K562 (cell line): ENCODE results near the gene ABCB6. TPM values are rescaled to one million over a fixed set of nuclear protein-coding genes. Genes with fewer than 3 reads are reported as not detected.

Experiments used
- ATF1 ChIP-seq, 2 experiments: fragments of 450-650 bp in 1 of 2; IDR thresholded peaks; 2 replicates each; pipeline ENCODE4 v1.6.1; 2016; ENCODE audit warnings: missing compliant biosample characterization in 1 of 2, missing genetic modification characterization in 1 of 2
- EP400 ChIP-seq: fragments of 450-650 bp; IDR thresholded peaks from 2 replicates; pipeline ENCODE4 v1.6.1; 2017; ENCODE audit warnings: antibody characterized with exemption, mild to moderate bottlenecking, moderate library complexity
- KLF13 ChIP-seq: fragments of 450-650 bp; IDR thresholded peaks from 2 replicates; pipeline ENCODE4 v1.6.1; 2016; ENCODE audit warnings: missing genetic modification characterization, low read depth, mild to moderate bottlenecking, missing compliant biosample characterization, moderate library complexity, borderline replicate concordance
- MEF2D ChIP-seq: conservative IDR thresholded peaks from 2 replicates; pipeline ENCODE4 v1.6.1; 2016; ENCODE audit warnings: low read depth, missing genetic modification characterization, missing compliant biosample characterization
- NCOA4 ChIP-seq: fragments of 450-650 bp; IDR thresholded peaks from 2 replicates; pipeline ENCODE4 v1.6.1; 2018; ENCODE audit warnings: mild to moderate bottlenecking; ENCODE audit not compliant: partially characterized antibody
- NCOA6 ChIP-seq: fragments of 450-650 bp; IDR thresholded peaks from 2 replicates; pipeline ENCODE4 v1.6.1; 2017; ENCODE audit warnings: mild to moderate bottlenecking
- NR1H2 ChIP-seq: sonication (generic); formaldehyde crosslinking; IDR thresholded peaks from 2 replicates; pipeline ENCODE4 v1.4.0; 2020; ENCODE audit warnings: mild to moderate bottlenecking, missing genetic modification reagents
- NR2C2 ChIP-seq, 2 experiments: fragments of 200-800 bp in 1 of 2; sonication (Bioruptor generic) in 1 of 2; sonication (generic) in 1 of 2; formaldehyde crosslinking in 1 of 2; IDR thresholded peaks; 2 replicates each; pipeline versions ENCODE4 v1.6.1 to v1.8.0; 2016 to 2022; ENCODE audit warnings: mild to moderate bottlenecking in 1 of 2, missing compliant biosample characterization in 1 of 2, missing genetic modification characterization in 1 of 2, missing genetic modification reagents in 1 of 2
- POLR2G ChIP-seq: fragments of 200-400 bp; formaldehyde crosslinking; IDR thresholded peaks from 2 replicates; pipeline ENCODE4 v1.6.1; 2017; ENCODE audit warnings: low read depth, mild to moderate bottlenecking, antibody characterized with exemption, low read length, moderate library complexity
- PTRF ChIP-seq: fragments of 450-650 bp; IDR thresholded peaks from 2 replicates; pipeline ENCODE4 v1.6.1; 2016; ENCODE audit warnings: mild to moderate bottlenecking, missing genetic modification characterization, missing compliant biosample characterization
- RBM14 ChIP-seq: fragments of 200-400 bp; formaldehyde crosslinking; IDR thresholded peaks from 2 replicates; pipeline ENCODE4 v1.6.1; 2018; ENCODE audit warnings: low read depth, mild to moderate bottlenecking, low read length, moderate library complexity, borderline replicate concordance; ENCODE audit not compliant: insufficient read depth
- SAFB2 ChIP-seq: fragments of 200-400 bp; formaldehyde crosslinking; IDR thresholded peaks from 2 replicates; pipeline ENCODE4 v1.6.1; 2018; ENCODE audit warnings: borderline replicate concordance, low read length, low read depth, moderate library complexity; ENCODE audit not compliant: severe bottlenecking
- SLC30A9 ChIP-seq: fragments of 250-450 bp; sonication (Bioruptor Pico); IDR thresholded peaks from 2 replicates; pipeline ENCODE4 v1.8.0; 2022; ENCODE audit warnings: mild to moderate bottlenecking, moderate library complexity
- ZNF146 ChIP-seq: IDR thresholded peaks from one replicate; pipeline ENCODE4 v1.6.1; 2018; ENCODE audit warnings: missing compliant biosample characterization; ENCODE audit not compliant: unreplicated experiment
- ZNF239 ChIP-seq: fragments of 250-450 bp; sonication (Bioruptor Pico); IDR thresholded peaks from 2 replicates; pipeline ENCODE4 v1.4.0; 2020; ENCODE audit warnings: mild to moderate bottlenecking
- polyA plus RNA-seq, 8 experiments: library from polyadenylated mRNA; depleted of rRNA in 4 of 8; stranded (reverse) in 5 of 8; unstranded in 3 of 8; fragments of >200 nt; fragmentation: Nextera tagmentation in 2 of 8; fragmentation: Illumina TruSeq in 1 of 8; extraction: Ambion mirVana in 2 of 8; extraction: Trizol in 1 of 8; gene quantifications; 2 replicates each; pipeline versions ENCODE4 v1.2.1 to v1.2.3, GENCODE V29; 2011 to 2014; ENCODE audit warnings: inconsistent platforms in 1 of 8, missing spikeins in 1 of 8
- total RNA-seq, 7 experiments: library from RNA; depleted of rRNA in 6 of 7; stranded (reverse); fragments of >200 nt in 6 of 7; fragmentation: Illumina TruSeq in 2 of 7; extraction: Trizol in 2 of 7; gene quantifications; 2 replicates each; pipeline versions ENCODE4 v1.2.1 to v1.2.3, GENCODE V29; 2011 to 2021; ENCODE audit warnings: low replicate concordance in 1 of 7
- TF ChIP-seq, protein P1 (sequence below), 2 experiments: fragments of 450-650 bp; IDR thresholded peaks; 2 replicates each; pipeline ENCODE4 v1.6.1; 2018; ENCODE audit warnings: mild to moderate bottlenecking in 2 of 2, low read depth in 1 of 2; ENCODE audit not compliant: partially characterized antibody in 2 of 2
- TF ChIP-seq, protein P2 (sequence below): fragments of 200-800 bp; sonication (Bioruptor generic); IDR thresholded peaks from 2 replicates; pipeline ENCODE4 v1.6.1; 2017; ENCODE audit warnings: missing genetic modification characterization, missing compliant biosample characterization
- TF ChIP-seq, protein P3 (sequence below): fragments of 250-450 bp; sonication (Bioruptor Pico); IDR thresholded peaks from 2 replicates; pipeline ENCODE4 v1.5.0; 2021; ENCODE audit warnings: mild to moderate bottlenecking, moderate library complexity

The ABCB6 gene
- total and polyA plus RNA-seq, 9 of the 15 experiments (the other 6 are each of a cell fraction or from before 2014, with no cell fraction given): 3.7 to 29.8 (median 16.8) TPM

DNA sequence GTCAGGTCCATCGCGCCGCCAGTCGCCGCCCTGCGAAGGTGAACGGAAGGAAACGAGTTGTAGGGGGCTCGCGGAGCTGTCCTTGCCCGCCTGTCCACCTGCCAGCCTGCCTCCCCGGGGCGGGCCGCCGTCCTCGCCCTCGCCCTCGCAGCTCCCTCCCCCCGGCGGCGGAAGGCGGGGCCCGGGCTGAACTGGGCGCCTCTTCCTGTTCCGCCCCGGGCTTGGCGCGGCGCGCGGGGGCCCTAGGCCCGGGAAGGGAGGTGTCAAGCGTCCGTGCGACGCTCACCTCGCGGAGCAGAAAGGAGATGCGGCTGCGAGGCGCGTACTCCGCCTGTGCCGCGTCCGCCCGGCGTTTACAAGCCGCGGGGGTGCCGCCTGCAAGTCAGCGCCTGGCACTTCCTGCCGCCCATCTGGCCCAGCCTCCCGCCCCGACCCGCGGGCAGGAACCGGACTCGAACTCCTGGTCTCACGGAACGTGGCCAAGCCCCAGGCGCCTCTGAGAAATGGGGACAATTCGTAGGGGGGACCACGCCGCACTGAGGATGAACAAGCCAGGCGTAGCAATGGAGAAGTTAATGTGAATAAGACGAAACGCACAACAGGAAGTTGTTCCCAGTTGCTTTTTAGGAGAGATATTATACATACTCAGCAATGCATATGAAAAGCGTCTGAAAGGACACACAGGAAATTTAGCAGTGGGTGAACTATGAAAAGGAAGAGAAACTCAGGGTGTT, 41.8 kb downstream of the ABCB6 start, which contains the start of gene CNPPD1 (continued):
- TF ChIP-seq, protein P1, sequence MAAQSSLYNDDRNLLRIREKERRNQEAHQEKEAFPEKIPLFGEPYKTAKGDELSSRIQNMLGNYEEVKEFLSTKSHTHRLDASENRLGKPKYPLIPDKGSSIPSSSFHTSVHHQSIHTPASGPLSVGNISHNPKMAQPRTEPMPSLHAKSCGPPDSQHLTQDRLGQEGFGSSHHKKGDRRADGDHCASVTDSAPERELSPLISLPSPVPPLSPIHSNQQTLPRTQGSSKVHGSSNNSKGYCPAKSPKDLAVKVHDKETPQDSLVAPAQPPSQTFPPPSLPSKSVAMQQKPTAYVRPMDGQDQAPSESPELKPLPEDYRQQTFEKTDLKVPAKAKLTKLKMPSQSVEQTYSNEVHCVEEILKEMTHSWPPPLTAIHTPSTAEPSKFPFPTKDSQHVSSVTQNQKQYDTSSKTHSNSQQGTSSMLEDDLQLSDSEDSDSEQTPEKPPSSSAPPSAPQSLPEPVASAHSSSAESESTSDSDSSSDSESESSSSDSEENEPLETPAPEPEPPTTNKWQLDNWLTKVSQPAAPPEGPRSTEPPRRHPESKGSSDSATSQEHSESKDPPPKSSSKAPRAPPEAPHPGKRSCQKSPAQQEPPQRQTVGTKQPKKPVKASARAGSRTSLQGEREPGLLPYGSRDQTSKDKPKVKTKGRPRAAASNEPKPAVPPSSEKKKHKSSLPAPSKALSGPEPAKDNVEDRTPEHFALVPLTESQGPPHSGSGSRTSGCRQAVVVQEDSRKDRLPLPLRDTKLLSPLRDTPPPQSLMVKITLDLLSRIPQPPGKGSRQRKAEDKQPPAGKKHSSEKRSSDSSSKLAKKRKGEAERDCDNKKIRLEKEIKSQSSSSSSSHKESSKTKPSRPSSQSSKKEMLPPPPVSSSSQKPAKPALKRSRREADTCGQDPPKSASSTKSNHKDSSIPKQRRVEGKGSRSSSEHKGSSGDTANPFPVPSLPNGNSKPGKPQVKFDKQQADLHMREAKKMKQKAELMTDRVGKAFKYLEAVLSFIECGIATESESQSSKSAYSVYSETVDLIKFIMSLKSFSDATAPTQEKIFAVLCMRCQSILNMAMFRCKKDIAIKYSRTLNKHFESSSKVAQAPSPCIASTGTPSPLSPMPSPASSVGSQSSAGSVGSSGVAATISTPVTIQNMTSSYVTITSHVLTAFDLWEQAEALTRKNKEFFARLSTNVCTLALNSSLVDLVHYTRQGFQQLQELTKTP (IDR thresholded peaks at IDR 0.05; ENCODE audit: low read depth in 1 of 2, partially characterized antibody in 2 of 2): no peak
- TF ChIP-seq, protein P2, sequence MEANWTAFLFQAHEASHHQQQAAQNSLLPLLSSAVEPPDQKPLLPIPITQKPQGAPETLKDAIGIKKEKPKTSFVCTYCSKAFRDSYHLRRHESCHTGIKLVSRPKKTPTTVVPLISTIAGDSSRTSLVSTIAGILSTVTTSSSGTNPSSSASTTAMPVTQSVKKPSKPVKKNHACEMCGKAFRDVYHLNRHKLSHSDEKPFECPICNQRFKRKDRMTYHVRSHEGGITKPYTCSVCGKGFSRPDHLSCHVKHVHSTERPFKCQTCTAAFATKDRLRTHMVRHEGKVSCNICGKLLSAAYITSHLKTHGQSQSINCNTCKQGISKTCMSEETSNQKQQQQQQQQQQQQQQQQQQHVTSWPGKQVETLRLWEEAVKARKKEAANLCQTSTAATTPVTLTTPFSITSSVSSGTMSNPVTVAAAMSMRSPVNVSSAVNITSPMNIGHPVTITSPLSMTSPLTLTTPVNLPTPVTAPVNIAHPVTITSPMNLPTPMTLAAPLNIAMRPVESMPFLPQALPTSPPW: peak; percentile 97
- peak; percentile 25; the same call in 1 of the 2 replicates for TF ChIP-seq EP400
- TF ChIP-seq ATF1 (CRISPR knock-in tag; IDR thresholded peaks at IDR 0.05): no peak
- peak; percentile 53 for TF ChIP-seq ATF1 (tag; IDR thresholded peaks at IDR 0.05)
- TF ChIP-seq SLC30A9 (CRISPR knock-in tag): no peak
- TF ChIP-seq ZNF146 (CRISPR knock-in tag): no peak
- no peak for TF ChIP-seq MEF2D (tag)
- TF ChIP-seq PTRF (tag): no peak
- TF ChIP-seq POLR2G: peak; percentile 93
- TF ChIP-seq KLF13 (tag): no peak
- TF ChIP-seq, protein P3, sequence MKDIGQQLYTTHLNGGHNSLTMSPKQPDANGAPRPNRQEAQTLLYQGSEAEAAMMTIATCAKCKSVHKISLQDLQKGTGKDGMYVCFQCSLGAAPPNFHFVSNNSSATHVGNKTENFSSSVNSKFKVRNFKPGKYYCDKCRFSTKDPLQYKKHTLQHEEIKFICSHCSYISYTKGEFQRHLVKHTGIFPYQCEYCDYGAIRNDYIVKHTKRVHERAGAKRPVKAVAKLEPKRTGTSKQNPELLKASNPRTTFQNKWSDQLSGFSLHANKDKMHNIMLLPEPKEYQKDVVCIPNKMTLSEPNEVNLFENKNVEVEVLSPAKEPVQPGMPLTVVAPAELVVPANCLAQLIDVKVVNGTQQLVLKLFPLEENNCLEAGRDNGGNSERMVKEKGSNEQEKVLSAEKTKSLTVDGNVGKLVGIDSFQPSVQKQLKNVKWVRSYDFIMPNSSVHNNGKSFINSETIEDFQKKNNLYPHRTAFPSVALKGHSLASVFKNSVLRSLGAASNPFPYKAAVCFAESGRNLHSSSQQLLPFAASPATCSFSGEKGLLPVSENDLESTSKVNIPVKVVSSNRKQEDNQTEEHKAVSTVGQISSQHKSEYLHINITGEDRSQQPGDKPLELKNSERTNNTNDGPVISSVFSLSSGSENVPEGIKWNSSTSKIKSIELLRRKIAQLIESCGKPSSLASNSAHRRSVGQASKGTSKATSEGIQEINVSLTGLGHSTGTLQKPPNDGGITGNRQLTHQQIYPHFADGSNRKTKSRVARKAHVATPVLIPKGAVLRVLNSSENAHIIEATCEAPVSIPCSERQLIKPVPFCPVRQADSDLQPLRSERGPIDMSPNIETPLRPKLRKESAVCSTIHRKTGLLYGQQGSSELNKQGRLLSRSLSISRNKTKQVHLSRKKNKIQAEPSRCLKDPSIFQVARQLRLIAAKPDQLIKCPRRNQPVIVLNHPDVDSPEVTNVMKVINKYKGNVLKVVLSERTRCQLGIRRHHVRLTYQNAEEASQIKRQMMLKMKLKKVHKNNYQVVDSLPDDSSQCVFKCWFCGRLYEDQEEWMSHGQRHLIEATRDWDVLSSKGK (CRISPR knock-in tag): no peak
- no peak for TF ChIP-seq NCOA4
- no peak for TF ChIP-seq NR2C2 (CRISPR knock-in tag; IDR thresholded peaks at IDR 0.05)
- TF ChIP-seq NR2C2 (tag; IDR thresholded peaks at IDR 0.05): peak; percentile 25; the same call in 1 of the 2 replicates
- TF ChIP-seq RBM14: no peak
- no peak for TF ChIP-seq ZNF239 (CRISPR knock-in tag)
- TF ChIP-seq SAFB2: no peak
- no peak for TF ChIP-seq NR1H2 (CRISPR knock-in tag)
- TF ChIP-seq NCOA6: no peak
